Spleen (tissue), 7 donors: ENCODE data around the gene WWP2.

Experiments used
- POLR2A ChIP-seq, 3 donors: fragments of 450-650 bp; IDR thresholded peaks; one replicate each; pipeline ENCODE4 v1.5.1; 2017; ENCODE audit warnings: antibody characterized with exemption in 3 of 3, mild to moderate bottlenecking in 1 of 3
- POLR2AphosphoS5 ChIP-seq, 3 donors: sonication (generic); formaldehyde crosslinking; IDR thresholded peaks; one replicate each; pipeline ENCODE4 v1.5.1; 2017; ENCODE audit warnings: antibody characterized with exemption in 3 of 3
- TF ChIP-seq, protein P1 (sequence below), 11 experiments: fragments of 200-600 bp in 7 of 11; fragments of 450-650 bp in 4 of 11; sonication (generic) in 4 of 11; IDR thresholded peaks in 8 of 11; conservative IDR thresholded peaks in 3 of 11; 1 replicate in 7 of 11; 2 replicates in 4 of 11; pipeline versions ENCODE4 v1.4.0 to v1.8.0; 2016 to 2021; ENCODE audit warnings: antibody characterized with exemption in 11 of 11, inconsistent platforms in 4 of 11, mild to moderate bottlenecking in 1 of 11
- donor health status: DM: no; HTN: no; CAD: no; lungs with moderate emphysema.
- donor health status: DM: no; HTN: no; CAD: no.
- donor health status: DM: no; HTN: no; CAD: no.

DNA sequence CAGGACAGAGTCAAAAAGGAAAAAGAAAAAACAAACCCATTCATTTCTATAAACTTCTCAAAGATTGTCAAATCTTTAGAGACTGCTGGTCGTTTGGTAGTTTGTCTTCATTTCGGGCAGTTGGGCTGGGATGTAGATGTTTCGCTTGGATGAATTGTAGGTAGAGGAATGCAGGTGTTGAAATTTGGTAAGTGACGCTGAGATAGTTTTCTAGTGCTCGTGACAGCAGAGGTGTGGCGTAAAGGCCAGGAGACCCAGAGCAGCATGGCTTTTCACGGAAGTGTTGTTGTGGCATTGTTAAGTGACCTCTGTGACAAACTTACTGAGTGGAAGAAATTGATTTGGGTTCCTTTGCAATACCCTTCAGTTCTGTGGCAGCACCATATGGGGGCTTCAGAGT is 110.8 kb downstream of the WWP2 start:
- TF ChIP-seq, protein P1, sequence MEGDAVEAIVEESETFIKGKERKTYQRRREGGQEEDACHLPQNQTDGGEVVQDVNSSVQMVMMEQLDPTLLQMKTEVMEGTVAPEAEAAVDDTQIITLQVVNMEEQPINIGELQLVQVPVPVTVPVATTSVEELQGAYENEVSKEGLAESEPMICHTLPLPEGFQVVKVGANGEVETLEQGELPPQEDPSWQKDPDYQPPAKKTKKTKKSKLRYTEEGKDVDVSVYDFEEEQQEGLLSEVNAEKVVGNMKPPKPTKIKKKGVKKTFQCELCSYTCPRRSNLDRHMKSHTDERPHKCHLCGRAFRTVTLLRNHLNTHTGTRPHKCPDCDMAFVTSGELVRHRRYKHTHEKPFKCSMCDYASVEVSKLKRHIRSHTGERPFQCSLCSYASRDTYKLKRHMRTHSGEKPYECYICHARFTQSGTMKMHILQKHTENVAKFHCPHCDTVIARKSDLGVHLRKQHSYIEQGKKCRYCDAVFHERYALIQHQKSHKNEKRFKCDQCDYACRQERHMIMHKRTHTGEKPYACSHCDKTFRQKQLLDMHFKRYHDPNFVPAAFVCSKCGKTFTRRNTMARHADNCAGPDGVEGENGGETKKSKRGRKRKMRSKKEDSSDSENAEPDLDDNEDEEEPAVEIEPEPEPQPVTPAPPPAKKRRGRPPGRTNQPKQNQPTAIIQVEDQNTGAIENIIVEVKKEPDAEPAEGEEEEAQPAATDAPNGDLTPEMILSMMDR (IDR thresholded peaks at IDR 0.05 in 8 of 11, conservative IDR thresholded peaks at IDR 0.05 in 3 of 11): no peak
- TF ChIP-seq POLR2A (IDR thresholded peaks at IDR 0.05) (no peak), POLR2AphosphoS5 (IDR thresholded peaks at IDR 0.05) (no peak)
